ENCODE measurements around the gene TGFBR1.
"Not testable (repeated sequence)": the region's sequence is repeated elsewhere in the genome, so short reads cannot be mapped to it uniquely, and the experiment has no call there.

TGFBR1 gene

DNA sequence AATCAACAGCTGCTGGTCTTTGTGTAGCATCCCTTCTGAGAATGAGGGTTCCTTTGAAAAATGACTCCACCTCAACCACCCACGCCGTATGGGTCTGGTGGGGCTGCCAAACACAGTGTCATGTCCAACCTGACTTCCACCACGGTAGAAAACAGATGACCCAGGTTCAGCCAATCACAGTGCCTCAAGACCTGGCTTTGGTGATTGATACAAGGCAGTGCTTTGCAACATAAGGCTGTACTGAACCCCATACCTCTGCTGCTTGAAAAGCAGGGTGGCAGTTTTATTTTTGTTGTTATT is 11.5 kb upstream of the TGFBR1 start:
- DNase-seq (ENCODE audit: extremely low spot score) = no peak
- ChIA-PET CTCF (no interaction called here), POLR2A (no interaction called here)
- TF ChIP-seq, protein P1, sequence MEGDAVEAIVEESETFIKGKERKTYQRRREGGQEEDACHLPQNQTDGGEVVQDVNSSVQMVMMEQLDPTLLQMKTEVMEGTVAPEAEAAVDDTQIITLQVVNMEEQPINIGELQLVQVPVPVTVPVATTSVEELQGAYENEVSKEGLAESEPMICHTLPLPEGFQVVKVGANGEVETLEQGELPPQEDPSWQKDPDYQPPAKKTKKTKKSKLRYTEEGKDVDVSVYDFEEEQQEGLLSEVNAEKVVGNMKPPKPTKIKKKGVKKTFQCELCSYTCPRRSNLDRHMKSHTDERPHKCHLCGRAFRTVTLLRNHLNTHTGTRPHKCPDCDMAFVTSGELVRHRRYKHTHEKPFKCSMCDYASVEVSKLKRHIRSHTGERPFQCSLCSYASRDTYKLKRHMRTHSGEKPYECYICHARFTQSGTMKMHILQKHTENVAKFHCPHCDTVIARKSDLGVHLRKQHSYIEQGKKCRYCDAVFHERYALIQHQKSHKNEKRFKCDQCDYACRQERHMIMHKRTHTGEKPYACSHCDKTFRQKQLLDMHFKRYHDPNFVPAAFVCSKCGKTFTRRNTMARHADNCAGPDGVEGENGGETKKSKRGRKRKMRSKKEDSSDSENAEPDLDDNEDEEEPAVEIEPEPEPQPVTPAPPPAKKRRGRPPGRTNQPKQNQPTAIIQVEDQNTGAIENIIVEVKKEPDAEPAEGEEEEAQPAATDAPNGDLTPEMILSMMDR (IDR thresholded peaks at IDR 0.05; ENCODE audit: control extremely low read depth, extremely low read depth, low read depth, missing control alignments) = no peak

DNA sequence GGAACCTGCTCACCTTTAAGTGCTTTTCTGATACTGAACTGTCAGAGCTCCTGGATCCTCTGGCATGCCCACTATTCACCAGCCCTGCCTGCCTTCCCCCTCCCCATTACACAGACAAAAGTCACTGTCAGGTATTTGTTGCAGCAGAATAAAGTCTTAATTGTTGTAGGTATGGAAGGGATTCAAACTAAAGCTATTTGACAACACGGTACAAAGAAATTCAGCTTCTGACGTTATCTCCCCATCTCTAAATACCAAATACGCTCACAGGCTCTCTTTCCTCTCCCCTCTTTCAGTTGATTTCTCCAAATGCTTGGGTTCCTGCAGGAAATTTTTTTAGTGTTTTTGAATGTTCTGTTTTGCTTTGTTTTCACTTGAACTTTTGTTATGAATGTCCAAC is 9.3 kb upstream of the TGFBR1 start:
- POLR2A ChIA-PET = no interaction called here
- CTCF ChIA-PET = interaction anchor here (1.1 to 1.5 kb wide), 2 partner anchors 9 to 37 kb away, joined by 3 read pairs; partner anchors contain the start of gene TGFBR1
- TF ChIP-seq, protein P1 (IDR thresholded peaks at IDR 0.05; ENCODE audit: control extremely low read depth, extremely low read depth, low read depth, missing control alignments) = no peak
- DNase-seq (ENCODE audit: extremely low spot score) = no peak

DNA sequence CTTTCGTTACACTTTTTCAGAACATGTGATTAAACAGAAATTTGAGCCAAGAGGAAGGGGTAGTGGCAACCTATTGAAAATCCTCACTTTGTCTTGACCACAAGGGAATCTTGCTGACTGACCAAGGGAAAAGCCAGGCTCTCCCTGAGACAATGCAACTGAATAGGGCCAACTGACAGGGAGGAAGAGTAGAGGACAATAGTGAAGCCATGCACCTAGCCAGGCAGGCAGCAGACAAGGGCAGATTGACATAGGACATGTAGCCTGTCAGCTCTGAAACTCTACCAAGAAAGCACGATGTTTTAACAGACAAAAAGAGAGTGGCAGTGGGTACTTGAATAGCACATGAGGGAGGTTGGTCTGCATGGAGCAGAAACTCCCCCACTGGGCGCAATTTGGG is 8.5 kb upstream of the TGFBR1 start:
- no peak for DNase-seq (ENCODE audit: extremely low spot score)
- POLR2A ChIA-PET = no interaction called here
- CTCF ChIA-PET = interaction anchor here (1.1 to 1.5 kb wide), 2 partner anchors 8 to 37 kb away, joined by 3 read pairs; partner anchors contain the start of gene TGFBR1
- TF ChIP-seq, protein P1 (IDR thresholded peaks at IDR 0.05; ENCODE audit: control extremely low read depth, extremely low read depth, low read depth, missing control alignments) = no peak

DNA sequence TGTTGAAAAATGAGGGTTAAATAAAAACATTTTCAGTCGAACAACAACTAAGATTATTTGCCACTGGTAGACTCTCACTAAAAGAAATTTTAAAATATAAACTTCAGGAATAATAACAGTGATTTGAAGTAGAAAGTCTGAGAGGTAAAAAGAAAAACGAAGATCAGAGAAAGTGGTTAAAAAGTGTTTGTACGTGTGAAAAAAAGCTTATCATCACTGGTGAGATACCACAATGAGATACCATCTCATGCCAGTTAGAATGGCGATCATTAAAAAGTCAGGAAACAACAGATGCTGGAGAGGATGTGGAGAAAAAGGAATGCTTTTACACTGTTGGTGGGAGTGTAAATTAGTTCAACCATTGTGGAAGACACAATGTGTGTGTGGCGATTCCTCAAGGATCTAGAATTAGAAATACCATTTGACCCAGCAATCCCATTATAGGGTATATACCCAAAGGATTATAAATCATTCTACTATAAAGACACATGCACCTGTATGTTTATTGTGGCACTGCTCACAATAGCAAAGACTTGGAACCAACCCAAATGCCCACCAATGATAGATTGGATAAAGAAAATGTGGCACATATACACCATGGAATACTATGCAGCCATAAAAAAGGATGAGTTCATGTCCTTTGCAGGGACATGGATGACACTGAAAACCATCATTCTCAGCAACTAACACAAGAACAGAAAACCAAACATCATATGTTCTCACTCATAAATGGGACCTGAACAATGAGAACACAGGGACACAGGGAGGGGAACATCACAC is 4.9 kb upstream of the TGFBR1 start:
- DNase-seq (ENCODE audit: extremely low spot score); POLR2A ChIA-PET: not testable (repeated sequence)
- CTCF ChIA-PET = interaction anchor here (2.0 kb wide), 1 partner anchor 12 kb away, joined by 5 read pairs; no protein-coding TSS in a partner anchor

DNA sequence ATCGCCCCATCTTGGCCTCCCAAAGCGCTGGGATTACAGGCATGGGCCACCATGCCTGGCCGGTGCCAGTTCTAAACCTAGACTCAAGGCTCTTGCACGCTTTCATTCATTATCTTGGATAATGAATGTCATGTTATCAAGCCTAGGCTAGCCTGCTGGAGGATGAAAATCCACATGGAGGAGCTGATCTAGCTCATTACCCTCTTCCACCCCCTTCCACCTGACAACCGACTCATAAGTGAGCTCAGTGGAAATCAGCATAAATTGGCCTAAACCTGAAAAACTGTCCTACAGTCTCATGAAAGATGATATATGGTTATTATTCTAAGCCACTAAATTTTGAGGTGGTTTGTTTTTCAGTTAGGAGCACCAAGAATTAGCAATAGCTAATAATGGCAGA is 3.6 kb upstream of the TGFBR1 start:
- POLR2A ChIA-PET = no interaction called here
- CTCF ChIA-PET = interaction anchor here (1.1 to 1.3 kb wide), 2 partner anchors 25 to 102 kb away, joined by 3 to 5 read pairs; no protein-coding TSS in a partner anchor

DNA sequence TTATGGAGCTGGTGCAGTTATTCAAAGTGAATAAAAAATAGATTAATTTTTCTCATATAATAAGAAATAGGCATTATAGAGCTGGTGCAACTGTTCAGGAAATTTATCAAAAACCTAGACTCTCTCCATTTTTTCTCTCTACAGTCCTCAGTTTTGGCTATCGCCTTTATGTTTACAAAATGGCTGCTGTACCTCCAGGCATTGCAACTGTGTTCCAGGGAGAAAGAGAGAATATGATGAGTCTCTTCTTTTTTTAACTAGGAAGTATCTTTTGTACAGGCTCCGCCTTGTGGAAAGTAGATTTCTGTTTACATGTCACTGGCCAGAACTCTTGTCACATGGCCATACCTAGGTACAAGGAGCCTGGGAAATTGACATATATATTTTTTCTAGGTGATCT is 3.1 kb upstream of the TGFBR1 start:
- DNase-seq (ENCODE audit: extremely low spot score) = no peak
- TF ChIP-seq, protein P1 (IDR thresholded peaks at IDR 0.05; ENCODE audit: control extremely low read depth, extremely low read depth, low read depth, missing control alignments) = no peak
- POLR2A ChIA-PET = no interaction called here
- CTCF ChIA-PET = interaction anchor here (0.9 to 1.3 kb wide), 3 partner anchors 13 to 103 kb away, joined by 3 to 5 read pairs (median 3); no protein-coding TSS in a partner anchor

More for the DNA sequence above, 3.6 kb upstream of the TGFBR1 start:
- TF ChIP-seq, protein P1 (IDR thresholded peaks at IDR 0.05; ENCODE audit: control extremely low read depth, extremely low read depth, low read depth, missing control alignments) = no peak
- DNase-seq (ENCODE audit: extremely low spot score) = no peak

Measured in GM10248 (cell line).